DMS79 (cell line): Measurements from ENCODE around the gene TK1.
A peak's percentile ranks its signal among the peaks of the same experiment; 100 is the strongest.
"Not testable (repeated sequence)": the region's sequence is repeated elsewhere in the genome, so short reads cannot be mapped to it uniquely, and the experiment has no call there.

ENCODE experiments used
- DNase-seq: peaks from one replicate; lab custom pipeline; 2025; lab: John Stamatoyannopoulos, UW

Gene TK1

GRCh38 chr17:78186692-78187595 is at the start of gene TK1, which contains the start of gene AFMID:
Gene TK1 (minus strand): TSS chr17:78187052. CDS start chr17:78186994, 58 bp downstream.
Gene AFMID (plus strand): TSS chr17:78187362. CDS start chr17:78187371, 9 bp downstream.
- DNase-seq: peak; percentile 73

- DNase-seq: no peak
These were observed 49.0 kb upstream of the TK1 start for GRCh38 chr17:78235885-78236284.

DNA sequence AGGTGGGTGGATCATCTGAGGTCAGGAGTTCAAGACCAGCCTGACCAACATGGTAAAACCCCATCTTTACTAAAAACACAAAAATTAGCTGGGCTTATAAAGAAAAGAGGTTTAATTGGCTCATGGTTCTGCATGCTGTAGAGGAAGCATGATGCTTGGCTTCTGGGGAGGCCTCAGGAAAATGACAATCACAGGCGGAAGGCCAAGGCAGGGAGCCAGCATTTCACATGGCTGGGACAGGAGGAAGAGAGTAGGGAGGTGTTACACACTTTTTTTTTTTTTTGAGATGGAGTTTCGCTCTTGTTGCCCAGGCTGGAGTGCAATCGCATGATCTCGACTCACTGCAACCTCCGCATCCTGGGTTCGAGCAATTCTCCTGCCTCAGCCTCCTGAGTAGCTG is 48.2 kb upstream of the TK1 start:
- not testable (repeated sequence) for DNase-seq

DNA sequence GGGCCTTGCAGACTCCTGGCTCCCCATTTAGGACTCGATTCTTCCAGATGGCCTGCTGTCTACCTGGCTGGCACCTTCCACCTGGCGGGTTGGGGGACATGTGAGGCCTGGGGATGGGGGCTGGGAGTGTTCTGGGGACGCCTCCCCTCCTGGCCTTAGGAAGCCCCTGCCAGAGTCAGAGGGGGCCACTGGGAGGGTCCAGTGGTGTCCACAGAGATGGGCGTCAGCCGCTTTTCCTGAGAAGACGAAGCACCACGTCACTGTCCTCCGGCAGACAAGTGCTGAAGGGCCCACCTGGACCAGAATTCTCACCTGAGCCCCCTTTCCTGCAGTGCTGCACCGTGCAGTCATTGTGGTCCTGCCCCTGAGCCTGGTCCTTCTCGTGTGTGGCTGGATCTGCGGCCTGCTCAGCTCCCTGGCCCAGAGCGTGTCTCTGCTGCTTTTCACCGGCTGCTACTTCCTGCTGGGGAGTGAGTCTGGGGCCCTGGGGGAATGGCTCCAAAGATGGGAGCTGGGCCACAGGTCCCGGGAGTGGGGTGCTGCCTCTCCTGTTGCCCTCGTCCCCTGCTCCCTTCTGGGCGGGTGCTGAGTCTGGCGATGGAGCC is 47.5 kb upstream of the TK1 start:
- DNase-seq: no peak

- DNase-seq: no peak
These were observed 46.8 kb upstream of the TK1 start for GRCh38 chr17:78233678-78234077.

- DNase-seq: no peak
These were observed 46.0 kb upstream of the TK1 start for GRCh38 chr17:78232859-78233173.

DNA sequence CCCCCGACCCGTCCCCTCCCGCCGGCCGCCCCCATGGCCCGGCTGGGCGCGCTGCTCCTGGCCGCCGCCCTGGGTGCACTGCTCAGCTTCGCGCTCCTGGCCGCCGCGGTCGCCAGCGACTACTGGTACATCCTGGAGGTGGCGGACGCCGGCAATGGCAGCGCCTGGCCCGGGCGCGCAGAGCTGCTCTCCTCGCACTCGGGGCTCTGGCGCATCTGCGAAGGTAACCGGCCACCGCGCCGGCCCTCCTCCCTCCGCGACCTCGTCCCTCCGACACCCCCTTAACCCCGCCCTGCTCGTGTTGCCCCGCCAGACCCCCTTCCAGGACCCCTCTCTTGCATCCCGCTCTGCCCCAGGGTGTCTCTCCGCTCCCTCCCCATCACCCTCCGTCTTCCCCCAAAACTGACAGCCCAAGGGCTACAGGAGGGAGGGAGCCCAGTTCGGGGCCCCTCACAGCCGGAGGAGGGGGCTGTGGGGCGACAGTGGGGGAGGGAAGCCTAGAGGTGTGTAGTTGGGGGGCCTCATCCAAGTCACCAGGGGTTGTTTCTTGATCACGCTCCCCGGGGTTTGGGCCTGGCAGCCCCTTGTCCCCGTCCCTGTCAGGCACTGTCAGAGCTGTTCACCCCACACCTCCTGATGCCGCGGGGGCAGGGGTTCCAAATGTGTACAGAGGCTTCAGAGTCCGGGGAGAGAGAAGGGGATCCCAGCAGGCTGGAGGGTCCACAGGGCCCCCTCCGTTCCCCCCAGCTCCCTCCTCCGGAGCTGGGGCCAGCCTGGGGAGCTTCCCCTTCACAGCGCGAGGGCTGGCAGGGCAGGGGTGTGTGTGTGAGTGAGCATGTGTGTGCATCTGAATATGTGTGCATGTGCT is 45.4 kb upstream of the TK1 start:
- no peak for DNase-seq

DNA sequence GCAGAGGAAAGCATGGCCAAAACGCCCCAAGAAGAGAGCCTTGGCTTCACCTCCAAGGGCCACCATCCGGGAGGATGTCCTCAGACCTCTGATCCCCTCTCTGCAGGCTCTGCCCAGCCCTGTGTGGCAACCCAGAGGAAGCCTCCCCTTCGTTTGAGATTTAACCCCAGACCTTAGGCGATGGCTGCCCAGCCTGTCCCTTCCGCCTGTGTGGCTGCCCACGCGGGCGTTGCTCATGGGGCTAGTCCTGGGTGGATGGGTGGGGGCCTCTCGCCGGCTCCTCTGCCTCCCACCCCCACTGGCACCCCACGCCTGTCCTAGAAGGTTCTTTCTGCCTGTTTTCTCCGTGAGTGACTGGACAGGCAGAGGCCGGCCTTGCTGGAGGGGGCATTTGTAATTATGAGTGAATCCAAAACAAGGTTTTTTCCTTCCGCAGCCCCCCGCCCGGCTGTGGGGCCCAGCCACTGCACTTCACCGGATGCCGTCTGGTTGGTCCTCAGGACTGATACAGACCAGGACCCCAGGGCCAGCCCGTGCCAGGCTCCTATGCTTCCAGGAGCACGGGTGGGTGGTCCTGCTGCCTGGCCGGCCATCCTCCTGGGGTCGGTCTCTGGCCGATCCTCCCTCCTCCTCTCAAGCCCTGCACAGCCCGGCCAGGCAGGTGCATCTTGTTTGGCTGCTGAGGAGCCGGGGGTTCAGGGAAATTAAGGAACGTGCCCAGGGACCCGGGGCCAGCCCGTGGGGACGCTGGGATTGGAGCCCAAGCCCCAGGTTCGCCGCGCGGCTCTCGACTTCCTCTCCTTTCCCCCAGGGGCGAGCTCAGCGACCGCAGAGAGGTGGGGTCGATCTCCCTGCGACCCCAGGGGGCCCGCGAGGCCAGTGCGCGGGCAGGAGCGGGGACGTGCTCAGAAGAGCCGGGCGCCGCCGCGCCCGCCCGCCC is 44.4 kb upstream of the TK1 start, which contains the start of gene TMEM235:
TMEM235 (plus strand) TSS at position 636 of the 940 bp plus-strand sequence. CDS start 393 bp downstream, outside the sequence.
- DNase-seq: no peak

DNA sequence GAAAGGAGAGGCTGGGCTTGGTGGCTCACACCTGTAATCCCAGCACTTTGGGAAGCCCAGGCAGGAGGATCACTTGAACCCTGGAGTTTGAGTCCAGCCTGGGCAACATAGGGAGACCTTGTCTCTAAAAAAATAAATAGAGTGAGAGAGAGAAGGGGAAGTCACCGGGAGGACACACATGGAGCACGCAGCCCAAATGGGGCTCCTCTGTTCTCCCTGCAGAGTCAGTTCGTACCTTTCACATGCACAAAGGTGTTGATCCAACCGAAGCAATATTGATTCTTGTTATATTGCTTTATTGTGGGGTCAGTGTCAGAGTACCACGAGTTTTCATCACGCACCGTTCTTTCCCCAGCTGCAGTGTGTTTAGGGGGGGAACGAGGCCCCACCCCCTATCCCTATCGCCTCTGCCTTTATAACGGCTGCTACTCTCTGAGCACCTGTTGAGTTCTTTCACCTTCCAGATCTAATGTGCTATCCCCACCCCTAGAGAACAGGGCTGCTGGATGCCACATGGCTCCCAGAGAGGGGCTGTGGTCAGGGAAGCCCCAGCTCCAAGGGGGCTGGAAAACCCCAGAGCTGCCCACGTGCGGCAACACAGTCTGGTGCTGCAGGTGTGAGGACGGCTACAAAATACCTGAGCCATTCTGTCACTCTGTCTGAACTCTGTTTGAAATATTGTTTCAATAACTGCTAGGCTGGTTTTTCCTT is 43.6 kb upstream of the TK1 start:
- DNase-seq: no peak

DNA sequence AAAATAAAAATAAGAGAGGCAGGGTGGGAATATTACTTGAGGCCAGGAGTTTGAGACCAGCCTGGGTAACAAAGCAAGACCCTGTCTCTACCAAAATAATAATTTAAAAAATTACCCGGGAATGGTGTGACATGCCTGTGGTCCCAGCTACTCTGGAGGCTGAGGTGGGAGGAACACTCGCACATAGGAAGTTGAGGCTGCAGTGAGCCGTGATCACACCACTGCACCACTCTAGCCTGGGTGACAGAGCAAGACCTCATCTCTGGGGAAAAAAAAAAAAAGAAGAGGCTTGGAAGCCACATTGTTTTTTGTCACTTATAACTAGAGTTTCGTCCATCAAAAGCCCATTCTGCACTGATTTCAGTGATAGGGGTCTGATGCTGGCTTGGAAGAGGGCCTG is 41.3 kb upstream of the TK1 start:
- no peak for DNase-seq

DNA sequence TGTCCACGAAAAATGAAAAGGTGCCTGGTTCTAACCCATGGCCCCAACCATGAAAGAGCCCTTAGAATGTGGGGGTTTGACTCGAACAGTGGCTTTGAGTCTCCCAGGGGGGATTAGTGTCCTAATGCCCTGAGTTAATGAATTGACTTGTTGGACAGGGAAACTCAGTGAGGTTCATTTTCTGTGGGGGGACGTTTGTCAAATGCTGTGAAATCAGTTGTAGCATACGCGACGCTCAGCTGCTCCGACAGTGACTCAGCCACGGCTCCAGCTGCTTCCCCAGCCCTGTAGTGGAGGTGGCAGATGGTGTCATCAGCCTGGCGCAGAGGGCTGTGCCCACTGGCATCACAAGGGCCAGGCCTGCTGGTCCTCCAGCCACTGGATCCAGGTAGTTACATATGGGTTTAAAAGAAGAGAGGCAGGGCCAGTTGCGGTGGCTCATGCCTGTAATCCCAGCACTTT is 40.6 kb upstream of the TK1 start:
- DNase-seq: no peak

DNA sequence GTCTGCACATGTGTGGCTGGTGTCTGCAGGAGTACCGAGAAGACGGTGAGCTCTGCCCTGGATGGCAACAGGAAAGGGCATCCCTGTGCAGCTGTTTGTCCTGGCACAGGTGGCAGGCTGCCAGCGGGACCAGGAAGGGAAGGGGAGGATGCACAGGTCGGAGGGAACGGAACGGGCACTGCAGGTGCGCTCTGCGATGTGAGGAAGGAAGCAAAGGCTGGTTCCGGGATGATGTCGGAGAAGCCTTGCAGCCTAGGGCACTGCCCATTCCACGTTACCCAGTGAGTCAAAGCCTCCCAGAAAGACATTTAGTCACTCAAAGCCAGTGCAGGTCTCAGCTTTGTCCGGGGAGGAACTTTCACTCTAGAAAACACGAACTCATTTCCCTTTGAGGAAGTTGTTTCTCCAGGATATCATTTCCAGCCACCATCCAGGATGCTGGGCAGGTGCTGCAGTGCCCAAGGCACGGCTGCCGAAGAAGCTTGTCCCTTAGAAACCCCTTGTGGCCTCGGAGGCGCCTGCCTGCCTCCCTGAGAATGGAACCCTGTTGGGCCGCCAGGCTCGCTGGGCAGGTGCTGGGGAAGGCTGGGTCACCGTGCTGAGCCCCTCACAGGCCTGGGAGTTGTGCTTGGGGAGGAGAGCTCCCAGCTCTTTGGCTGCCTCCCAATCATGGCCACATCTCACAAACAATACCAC is 40.1 kb upstream of the TK1 start:
- no peak for DNase-seq

- no peak for DNase-seq
These were observed 39.4 kb upstream of the TK1 start for GRCh38 chr17:78226055-78226758.

DNA sequence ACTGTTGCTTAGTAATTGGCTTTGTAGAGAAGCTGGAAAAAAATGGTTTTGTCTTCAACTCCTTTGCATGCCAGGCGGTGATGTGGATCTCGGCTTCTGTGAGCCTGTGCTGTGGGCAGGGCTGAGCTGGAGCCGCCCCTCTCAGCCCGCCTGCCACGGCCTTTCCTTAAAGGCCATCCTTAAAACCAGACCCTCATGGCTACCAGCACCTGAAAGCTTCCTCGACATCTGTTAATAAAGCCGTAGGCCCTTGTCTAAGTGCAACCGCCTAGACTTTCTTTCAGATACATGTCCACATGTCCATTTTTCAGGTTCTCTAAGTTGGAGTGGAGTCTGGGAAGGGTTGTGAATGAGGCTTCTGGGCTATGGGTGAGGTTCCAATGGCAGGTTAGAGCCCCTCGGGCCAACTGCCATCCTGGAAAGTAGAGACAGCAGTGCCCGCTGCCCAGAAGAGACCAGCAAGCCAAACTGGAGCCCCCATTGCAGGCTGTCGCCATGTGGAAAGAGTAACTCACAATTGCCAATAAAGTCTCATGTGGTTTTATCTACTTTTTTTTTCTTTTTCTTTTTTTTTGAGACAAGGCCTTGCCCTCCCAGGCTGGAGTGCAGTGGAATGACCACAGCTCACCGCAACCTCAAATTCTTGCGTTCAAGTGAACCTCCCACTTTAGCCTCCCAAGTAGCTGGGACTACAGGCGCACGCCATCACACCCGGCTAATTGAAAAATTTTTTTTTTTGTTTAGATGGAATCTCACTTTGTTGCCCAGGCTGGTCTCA is 38.4 kb upstream of the TK1 start:
- no peak for DNase-seq

DNA sequence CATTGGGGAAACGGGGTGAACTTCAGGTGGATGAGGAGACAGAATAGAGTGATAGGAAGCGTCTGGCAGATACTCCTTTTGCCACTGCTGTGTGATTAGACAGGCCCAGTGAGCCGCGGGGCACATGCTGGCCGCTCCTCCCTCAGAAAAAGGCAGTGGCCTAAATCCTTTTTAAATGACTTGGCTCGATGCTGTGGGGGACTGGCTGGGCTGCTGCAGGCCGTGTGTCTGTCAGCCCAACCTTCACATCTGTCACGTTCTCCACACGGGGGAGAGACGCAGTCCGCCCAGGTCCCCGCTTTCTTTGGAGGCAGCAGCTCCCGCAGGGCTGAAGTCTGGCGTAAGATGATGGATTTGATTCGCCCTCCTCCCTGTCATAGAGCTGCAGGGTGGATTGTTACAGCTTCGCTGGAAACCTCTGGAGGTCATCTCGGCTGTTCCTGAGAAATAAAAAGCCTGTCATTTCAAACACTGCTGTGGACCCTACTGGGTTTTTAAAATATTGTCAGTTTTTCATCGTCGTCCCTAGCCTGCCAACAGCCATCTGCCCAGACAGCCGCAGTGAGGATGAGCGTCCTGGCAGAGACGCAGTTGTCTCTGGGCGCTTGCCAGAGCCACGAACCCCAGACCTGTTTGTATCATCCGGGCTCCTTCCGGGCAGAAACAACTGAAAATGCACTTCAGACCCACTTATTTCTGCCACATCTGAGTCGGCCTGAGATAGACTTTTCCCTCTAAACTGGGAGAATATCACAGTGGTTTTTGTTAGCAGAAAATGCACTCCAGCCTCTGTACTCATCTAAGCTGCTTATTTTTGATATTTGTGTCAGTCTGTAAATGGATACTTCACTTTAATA is 37.6 kb upstream of the TK1 start:
- DNase-seq: no peak

- DNase-seq: no peak
These were observed 36.9 kb upstream of the TK1 start for GRCh38 chr17:78223765-78224164.

DNA sequence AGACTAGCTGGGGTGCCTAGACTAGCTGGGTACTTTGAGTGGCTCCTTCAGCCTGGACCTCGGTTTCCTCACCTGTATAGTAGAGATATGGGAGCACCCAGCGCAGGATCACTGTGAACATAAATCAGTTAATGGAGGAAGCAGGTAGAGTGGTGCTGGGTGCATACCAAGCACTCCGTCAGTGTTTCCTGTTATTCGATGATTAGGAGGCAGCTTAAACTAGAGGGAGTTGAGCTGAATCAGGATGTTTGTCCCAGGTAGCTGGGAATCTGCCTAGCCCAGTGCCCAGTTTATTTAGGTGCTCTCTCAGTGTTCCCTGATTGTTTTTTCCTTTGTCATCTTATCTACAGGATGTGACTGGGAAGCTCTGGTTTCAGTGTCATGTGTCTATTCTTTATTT is 36.2 kb upstream of the TK1 start:
- no peak for DNase-seq
